ENCODE data around the gene CDK11B.

GRCh38 chr1:1627261-1627828 is 31.5 kb downstream of the CDK11B start:
- TF ChIP-seq EP300 (IDR thresholded peaks at IDR 0.05) = no peak
- TF ChIP-seq CTCF (IDR thresholded peaks at IDR 0.05) = no peak
- TF ChIP-seq POLR2A (IDR thresholded peaks at IDR 0.05; ENCODE audit: low read depth) = no peak

All from esophagus muscularis mucosa (tissue), 4 donors.